K562 (cell line): ENCODE measurements around the gene ZSWIM9. TPM values are rescaled to one million over a fixed set of nuclear protein-coding genes. Genes with fewer than 3 reads are reported as not detected.

Experiments used
- ATAC-seq: fragments of 200-7000 bp; cut with Tn5 transposase; 3 replicates; pipeline ENCODE4 v1.9.1; 2020; ENCODE audit warnings: moderate library complexity
- BruUV-seq: library from RNA; stranded (reverse); fragments of 400-500 nt; replicated peaks from 2 replicates; lab custom pipeline; 2021; lab: Mats Ljungman, UMichigan
- CTCF ChIA-PET: fragments of 300-600 bp; formaldehyde crosslinking; extraction: SDS; loops from one replicate; lab custom pipeline; 2021; ENCODE audit warnings: low intra/inter-chr PET ratio; lab: Yijun Ruan, JAX
- POLR2A ChIA-PET: fragments of 300-600, 350-650 bp; sonication (Branson Sonifier 250); formaldehyde crosslinking; extraction: SDS; loops from one replicate; lab custom pipeline; 2021; ENCODE audit warnings: antibody characterized with exemption, inconsistent platforms; lab: Yijun Ruan, JAX
- DNase-seq, 4 experiments: peaks; one replicate each; pipeline versions ENCODE4 v3.0.0 to v3.0.0-alpha.2; 2011 to 2018; ENCODE audit warnings: low spot score in 3 of 4, mixed read lengths in 3 of 4; ENCODE audit errors: extremely low read depth in 1 of 4
- FAIRE-seq: peaks from 2 replicates; lab custom pipeline; 2011; peaks lifted over from hg19 to GRCh38; lab: Jason Lieb, UNC
- H2AFZ ChIP-seq: 2 replicates; pipeline ENCODE4 v1.6.0; 2011; ENCODE audit warnings: low read depth, low read length, control low read depth, inconsistent platforms
- H3K27ac ChIP-seq: fragments of 200-600 bp; 3 replicates; pipeline ENCODE4 v1.8.0; 2011; ENCODE audit warnings: low read depth, mild to moderate bottlenecking, control low read depth, inconsistent platforms, low read length, moderate library complexity, mixed read lengths; ENCODE audit errors: extremely low read depth
- H3K27me3 ChIP-seq, 2 experiments: fragments of 300-600 bp in 1 of 2; 2 replicates in 1 of 2; 3 replicates in 1 of 2; pipeline versions ENCODE4 v1.6.0 to v1.8.0; 2011; ENCODE audit warnings: inconsistent platforms in 2 of 2, low read length in 2 of 2, mild to moderate bottlenecking in 1 of 2, mixed read lengths in 1 of 2, moderate library complexity in 1 of 2; ENCODE audit not compliant: control insufficient read depth in 2 of 2, insufficient read depth in 2 of 2
- H3K36me3 ChIP-seq: fragments of 300-600 bp; 3 replicates; pipeline ENCODE4 v1.8.0; 2011; ENCODE audit warnings: mild to moderate bottlenecking, low read length, inconsistent platforms; ENCODE audit not compliant: control insufficient read depth, insufficient read depth
- H3K4me1 ChIP-seq, 2 experiments: fragments of 200-600 bp in 1 of 2; replicated peaks in 1 of 2; 2 replicates in 1 of 2; 3 replicates in 1 of 2; pipeline versions ENCODE4 v1.5.1 to v1.8.0; 2011; ENCODE audit warnings: inconsistent platforms in 2 of 2, low read length in 2 of 2, mild to moderate bottlenecking in 1 of 2, mixed read lengths in 1 of 2, moderate library complexity in 1 of 2; ENCODE audit not compliant: control insufficient read depth in 2 of 2, insufficient read depth in 2 of 2
- H3K4me2 ChIP-seq: 2 replicates; pipeline ENCODE4 v1.6.1; 2011; ENCODE audit warnings: low read length, control low read depth, inconsistent platforms, mixed read lengths; ENCODE audit not compliant: insufficient read depth
- H3K4me3 ChIP-seq: fragments of 200-600 bp; sonication (generic), shearing (Covaris generic); 2 replicates; pipeline ENCODE4 v1.5.1; 2016; ENCODE audit warnings: control low read depth, inconsistent platforms
- H3K79me2 ChIP-seq: fragments of 200-600 bp; 3 replicates; pipeline ENCODE4 v1.8.0; 2011; ENCODE audit warnings: low read length, inconsistent platforms; ENCODE audit not compliant: control insufficient read depth, insufficient read depth
- H3K9ac ChIP-seq, 2 experiments: 2 replicates each; pipeline versions ENCODE4 v1.6.0 to v1.6.1; 2011; ENCODE audit warnings: low read depth in 2 of 2, low read length in 2 of 2, control low read depth in 1 of 2, inconsistent platforms in 1 of 2, mild to moderate bottlenecking in 1 of 2, mixed read lengths in 1 of 2; ENCODE audit not compliant: insufficient read depth in 1 of 2
- H3K9me1 ChIP-seq: one replicate; pipeline ENCODE4 v1.6.0; 2011; ENCODE audit warnings: inconsistent platforms, mild to moderate bottlenecking, low read length, moderate library complexity; ENCODE audit not compliant: control insufficient read depth, insufficient read depth
- H3K9me3 ChIP-seq: replicated peaks from 2 replicates; pipeline ENCODE4 v1.5.1; 2011; ENCODE audit warnings: low read depth, low read length, inconsistent platforms; ENCODE audit not compliant: control insufficient read depth, insufficient read depth
- H4K20me1 ChIP-seq: replicated peaks from 2 replicates; pipeline ENCODE4 v1.6.1; 2011; ENCODE audit warnings: low read length, inconsistent platforms, mixed read lengths; ENCODE audit not compliant: control insufficient read depth, insufficient read depth
- BHLHE40 ChIP-seq: IDR thresholded peaks from 2 replicates; pipeline ENCODE4 v1.6.1; 2011; ENCODE audit warnings: low read length, improper control_type of control experiment
- CEBPG ChIP-seq, 3 experiments: fragments of 200-800 bp in 1 of 3; sonication (Bioruptor generic) in 1 of 3; sonication (generic) in 1 of 3; formaldehyde crosslinking in 1 of 3; IDR thresholded peaks in 2 of 3; conservative IDR thresholded peaks in 1 of 3; 2 replicates each; pipeline versions ENCODE4 v1.6.1 to v1.8.0; 2016 to 2022; ENCODE audit warnings: missing compliant biosample characterization in 2 of 3, missing genetic modification characterization in 2 of 3, mild to moderate bottlenecking in 1 of 3, missing genetic modification reagents in 1 of 3
- CREB1 ChIP-seq, 2 experiments: sonication (generic) in 1 of 2; formaldehyde crosslinking in 1 of 2; IDR thresholded peaks; 2 replicates each; pipeline versions ENCODE4 v1.6.1 to v1.8.0; 2012 to 2022; ENCODE audit warnings: inconsistent platforms in 1 of 2, mild to moderate bottlenecking in 1 of 2, missing genetic modification reagents in 1 of 2, moderate library complexity in 1 of 2
- CREM ChIP-seq: IDR thresholded peaks from 2 replicates; pipeline ENCODE4 v1.6.1; 2014; ENCODE audit warnings: antibody characterized with exemption, low read depth
- LARP7 ChIP-seq: fragments of 450-650 bp; IDR thresholded peaks from 2 replicates; pipeline ENCODE4 v1.6.1; 2016
- MTF1 ChIP-seq: fragments of 250-450 bp; sonication (Bioruptor Pico); IDR thresholded peaks from 2 replicates; pipeline ENCODE4 v1.9.0; 2021; ENCODE audit warnings: moderate library complexity, mild to moderate bottlenecking, inconsistent platforms, borderline replicate concordance
- NR4A1 ChIP-seq, 2 experiments: fragments of 250-450 bp in 1 of 2; fragments of 450-650 bp in 1 of 2; sonication (Bioruptor Pico) in 1 of 2; IDR thresholded peaks; 2 replicates each; pipeline versions ENCODE4 v1.4.0 to v1.6.1; 2016 to 2020; ENCODE audit warnings: mild to moderate bottlenecking in 2 of 2, missing compliant biosample characterization in 1 of 2, missing genetic modification characterization in 1 of 2, moderate library complexity in 1 of 2
- PKNOX1 ChIP-seq: fragments of 450-650 bp; IDR thresholded peaks from 2 replicates; pipeline ENCODE4 v1.6.1; 2016
- RBM15 ChIP-seq: fragments of 200-400 bp; formaldehyde crosslinking; IDR thresholded peaks from 2 replicates; pipeline ENCODE4 v1.6.1; 2018; ENCODE audit warnings: mild to moderate bottlenecking, low read length, moderate library complexity; ENCODE audit not compliant: insufficient read depth
- TCF7 ChIP-seq: sonication (generic); IDR thresholded peaks from 2 replicates; pipeline ENCODE4 v1.6.1; 2016; ENCODE audit warnings: antibody characterized with exemption, borderline replicate concordance
- WGBS: fragments of 100-300 bp; shearing (Covaris generic); methylation state at CpG from one replicate; pipeline ENCODE4 v1.1.6; 2016; ENCODE audit warnings: low coverage, mixed read lengths; ENCODE audit not compliant: insufficient coverage; ENCODE audit errors: missing lambda C conversion rate; 5-methylcytosine and 5-hydroxymethylcytosine counted together
- in situ Hi-C: fragments of 300-500 bp; cut with MboI; formaldehyde crosslinking; loops from 4 replicates; pipeline ENCODE4 v1.15.0; 2018; ENCODE audit warnings: inconsistent platforms, mixed read lengths
- intact Hi-C: fragments of 100-400 bp; cut with micrococcal nuclease; formaldehyde crosslinking; loops from 2 replicates; pipeline ENCODE4 v1.14.2; 2022
- polyA plus RNA-seq, 8 experiments: library from polyadenylated mRNA; depleted of rRNA in 4 of 8; stranded (reverse) in 5 of 8; unstranded in 3 of 8; fragments of >200 nt; fragmentation: Nextera tagmentation in 2 of 8; fragmentation: Illumina TruSeq in 1 of 8; extraction: Ambion mirVana in 2 of 8; extraction: Trizol in 1 of 8; gene quantifications; 2 replicates each; pipeline versions ENCODE4 v1.2.1 to v1.2.3, GENCODE V29; 2011 to 2014; ENCODE audit warnings: inconsistent platforms in 1 of 8, missing spikeins in 1 of 8
- total RNA-seq, 7 experiments: library from RNA; depleted of rRNA in 6 of 7; stranded (reverse); fragments of >200 nt in 6 of 7; fragmentation: Illumina TruSeq in 2 of 7; extraction: Trizol in 2 of 7; gene quantifications; 2 replicates each; pipeline versions ENCODE4 v1.2.1 to v1.2.3, GENCODE V29; 2011 to 2021; ENCODE audit warnings: low replicate concordance in 1 of 7

ZSWIM9 gene
- total and polyA plus RNA-seq, 9 of the 15 experiments (the other 6 are each of a cell fraction or from before 2014, with no cell fraction given) = 0.04 to 1.4 (median 0.34) TPM; not detected in 1

GRCh38 chr19:48230555-48231129 lies 60.2 kb downstream of the ZSWIM9 start:
- DNase-seq (peak in 3 of 4 experiments; percentile 14 to 22 (median 17)), ATAC-seq (no peak), FAIRE-seq (no peak)
- Histone ChIP-seq H3K79me2 (no peaks in the 10 kb centered on the region), H3K36me3 (no peaks in the 10 kb centered on the region), H4K20me1 (no peaks in the 10 kb centered on the region), H3K4me3 (no peak overlapping the region), H3K9me3 (no peaks in the 10 kb centered on the region), H2AFZ (no peak overlapping the region), H3K4me2 (no peak overlapping the region), H3K27ac (no peak overlapping the region)
- ChIA-PET CTCF (no interaction called here), POLR2A (no interaction called here)
- 66% methylated on average over 19 of the region's 19 CpGs for WGBS
- TF ChIP-seq TCF7 = no peak
- TF ChIP-seq CREB1 (IDR thresholded peaks at IDR 0.05) = 0 out of 2 replicates have a peak, but pooled peaks have one; percentile 47
- TF ChIP-seq CREB1 (CRISPR knock-in tag; IDR thresholded peaks at IDR 0.05) = 0 out of 2 replicates have a peak, but pooled peaks have one; percentile 40
- no peak for TF ChIP-seq LARP7
- peak; percentile 64 for TF ChIP-seq CREM
- TF ChIP-seq, all 486 proteins: peak for 2
- in situ Hi-C loops (no loop called here), intact Hi-C loops (no loop called here)
- no peaks in the 10 kb centered on the region for H3K4me1 ChIP-seq
- no peak overlapping the region for H3K9ac ChIP-seq
- no TSS peak for BruUV-seq
- H3K9me1 ChIP-seq = peaks cover 4% of the 10 kb centered on the region
- no peaks in the 10 kb centered on the region for H3K27me3 ChIP-seq

GRCh38 chr19:48237057-48237456 lies 66.6 kb downstream of the ZSWIM9 start:
- ATAC-seq (peak; percentile 48; the same call in 1 of the 3 replicates), FAIRE-seq (no peak), DNase-seq (no peak)
- Histone ChIP-seq H4K20me1 (no peaks in the 10 kb centered on the region), H3K4me2 (no peak overlapping the region), H3K36me3 (peaks cover 7% of the 10 kb centered on the region; the same call in 2 of the 3 replicates), H3K79me2 (no peaks in the 10 kb centered on the region), H3K9me1 (no peaks in the 10 kb centered on the region), H3K27me3 (no peaks in the 10 kb centered on the region), H2AFZ (no peak overlapping the region), H3K9me3 (no peaks in the 10 kb centered on the region), H3K4me1 (peaks cover 0 to 6% of the 10 kb centered on the region in 2 experiments; a peak in 3 of 5 replicates), H3K4me3 (no peak overlapping the region), H3K27ac (no peak overlapping the region), H3K9ac (no peak overlapping the region)
- intact Hi-C loops (no loop called here), in situ Hi-C loops (no loop called here)
- no TSS peak for BruUV-seq
- no peak for TF ChIP-seq NR4A1 (CRISPR knock-in tag; IDR thresholded peaks at IDR 0.05)
- TF ChIP-seq NR4A1 (tag; IDR thresholded peaks at IDR 0.05) = no peak
- no peak for TF ChIP-seq CEBPG (CRISPR knock-in tag; IDR thresholded peaks at IDR 0.05)
- TF ChIP-seq CEBPG (tag; conservative IDR thresholded peaks at IDR 0.05 in 1 of 2, IDR thresholded peaks at IDR 0.05 in 1 of 2) = peak in 1 of 2 experiments; percentile 54; a peak in 2 of 4 replicates
- TF ChIP-seq BHLHE40 = no peak
- peak; percentile 34; the same call in 1 of the 2 replicates for TF ChIP-seq PKNOX1
- no peak for TF ChIP-seq MTF1
- no peak for TF ChIP-seq RBM15
- ChIA-PET POLR2A (no interaction called here), CTCF (no interaction called here)
- WGBS = 67% methylated on average over 3 of the region's 3 CpGs
